ENCODE data around the gene BTF3.

DNA sequence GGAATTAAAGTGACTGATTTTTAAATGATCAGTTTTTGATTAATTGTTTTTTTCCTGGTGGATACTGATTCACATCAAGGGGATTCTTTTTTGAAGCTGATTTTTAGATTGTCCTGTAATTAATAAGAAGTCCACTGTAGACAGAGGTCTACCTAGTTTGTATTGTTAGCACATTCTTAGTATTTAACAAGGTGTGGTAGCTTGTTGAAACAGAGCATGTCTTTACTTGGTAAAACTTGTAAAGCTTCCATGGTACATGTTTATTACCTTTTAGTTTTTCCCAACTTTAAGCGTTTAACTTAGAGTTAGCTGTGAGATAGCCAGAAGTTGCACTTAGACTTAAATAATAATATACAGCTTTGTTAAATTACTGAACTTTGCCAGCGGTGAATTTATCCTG, 1.5 kb downstream of the BTF3 start:
- TF ChIP-seq POLR2AphosphoS5 (IDR thresholded peaks at IDR 0.05; ENCODE audit: low read depth, low read length), result no peak
- TF ChIP-seq, protein P1, sequence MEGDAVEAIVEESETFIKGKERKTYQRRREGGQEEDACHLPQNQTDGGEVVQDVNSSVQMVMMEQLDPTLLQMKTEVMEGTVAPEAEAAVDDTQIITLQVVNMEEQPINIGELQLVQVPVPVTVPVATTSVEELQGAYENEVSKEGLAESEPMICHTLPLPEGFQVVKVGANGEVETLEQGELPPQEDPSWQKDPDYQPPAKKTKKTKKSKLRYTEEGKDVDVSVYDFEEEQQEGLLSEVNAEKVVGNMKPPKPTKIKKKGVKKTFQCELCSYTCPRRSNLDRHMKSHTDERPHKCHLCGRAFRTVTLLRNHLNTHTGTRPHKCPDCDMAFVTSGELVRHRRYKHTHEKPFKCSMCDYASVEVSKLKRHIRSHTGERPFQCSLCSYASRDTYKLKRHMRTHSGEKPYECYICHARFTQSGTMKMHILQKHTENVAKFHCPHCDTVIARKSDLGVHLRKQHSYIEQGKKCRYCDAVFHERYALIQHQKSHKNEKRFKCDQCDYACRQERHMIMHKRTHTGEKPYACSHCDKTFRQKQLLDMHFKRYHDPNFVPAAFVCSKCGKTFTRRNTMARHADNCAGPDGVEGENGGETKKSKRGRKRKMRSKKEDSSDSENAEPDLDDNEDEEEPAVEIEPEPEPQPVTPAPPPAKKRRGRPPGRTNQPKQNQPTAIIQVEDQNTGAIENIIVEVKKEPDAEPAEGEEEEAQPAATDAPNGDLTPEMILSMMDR (IDR thresholded peaks at IDR 0.05), result no peak
- TF ChIP-seq, protein P2, sequence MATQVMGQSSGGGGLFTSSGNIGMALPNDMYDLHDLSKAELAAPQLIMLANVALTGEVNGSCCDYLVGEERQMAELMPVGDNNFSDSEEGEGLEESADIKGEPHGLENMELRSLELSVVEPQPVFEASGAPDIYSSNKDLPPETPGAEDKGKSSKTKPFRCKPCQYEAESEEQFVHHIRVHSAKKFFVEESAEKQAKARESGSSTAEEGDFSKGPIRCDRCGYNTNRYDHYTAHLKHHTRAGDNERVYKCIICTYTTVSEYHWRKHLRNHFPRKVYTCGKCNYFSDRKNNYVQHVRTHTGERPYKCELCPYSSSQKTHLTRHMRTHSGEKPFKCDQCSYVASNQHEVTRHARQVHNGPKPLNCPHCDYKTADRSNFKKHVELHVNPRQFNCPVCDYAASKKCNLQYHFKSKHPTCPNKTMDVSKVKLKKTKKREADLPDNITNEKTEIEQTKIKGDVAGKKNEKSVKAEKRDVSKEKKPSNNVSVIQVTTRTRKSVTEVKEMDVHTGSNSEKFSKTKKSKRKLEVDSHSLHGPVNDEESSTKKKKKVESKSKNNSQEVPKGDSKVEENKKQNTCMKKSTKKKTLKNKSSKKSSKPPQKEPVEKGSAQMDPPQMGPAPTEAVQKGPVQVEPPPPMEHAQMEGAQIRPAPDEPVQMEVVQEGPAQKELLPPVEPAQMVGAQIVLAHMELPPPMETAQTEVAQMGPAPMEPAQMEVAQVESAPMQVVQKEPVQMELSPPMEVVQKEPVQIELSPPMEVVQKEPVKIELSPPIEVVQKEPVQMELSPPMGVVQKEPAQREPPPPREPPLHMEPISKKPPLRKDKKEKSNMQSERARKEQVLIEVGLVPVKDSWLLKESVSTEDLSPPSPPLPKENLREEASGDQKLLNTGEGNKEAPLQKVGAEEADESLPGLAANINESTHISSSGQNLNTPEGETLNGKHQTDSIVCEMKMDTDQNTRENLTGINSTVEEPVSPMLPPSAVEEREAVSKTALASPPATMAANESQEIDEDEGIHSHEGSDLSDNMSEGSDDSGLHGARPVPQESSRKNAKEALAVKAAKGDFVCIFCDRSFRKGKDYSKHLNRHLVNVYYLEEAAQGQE (IDR thresholded peaks at IDR 0.05; ENCODE audit: insufficient read depth in 1 of 2, low read depth in 2 of 2, low read length in 1 of 2), result no peak

Data from Panc1 (cell line).